ENCODE measurements around the gene ARHGAP42. TPM values are rescaled to one million over a fixed set of nuclear protein-coding genes. Genes with fewer than 3 reads are reported as not detected.

ARHGAP42 gene
- total and polyA plus RNA-seq, 2 of the 13 experiments (the other 11 are each of a cell fraction or from before 2014, with no cell fraction given), result 2.5 to 4.3 TPM

GRCh38 chr11:100806296-100806695 lies 119.2 kb downstream of the ARHGAP42 start (continued):
- TF ChIP-seq HMGXB3 (CRISPR knock-in tag; IDR thresholded peaks at IDR 0.05; ENCODE audit: borderline replicate concordance) (no peak), FIP1L1 (IDR thresholded peaks at IDR 0.05; ENCODE audit: borderline replicate concordance, insufficient read depth, low read depth, low read length) (no peak), PAX8 (CRISPR knock-in tag; IDR thresholded peaks at IDR 0.05; ENCODE audit: borderline replicate concordance) (no peak), ZNF468 (CRISPR knock-in tag; IDR thresholded peaks at IDR 0.05) (no peak), KLF15 (CRISPR knock-in tag; IDR thresholded peaks at IDR 0.05; ENCODE audit: borderline replicate concordance) (no peak), ZNF30 (CRISPR knock-in tag; IDR thresholded peaks at IDR 0.05) (no peak), DNMT3B (CRISPR knock-in tag; conservative IDR thresholded peaks at IDR 0.05) (no peak), THYN1 (CRISPR knock-in tag; IDR thresholded peaks at IDR 0.05; ENCODE audit: borderline replicate concordance, low read depth) (no peak), ATF7-NPFF (CRISPR knock-in tag; IDR thresholded peaks at IDR 0.05; ENCODE audit: low read depth) (no peak), ZNF12 (CRISPR knock-in tag; IDR thresholded peaks at IDR 0.05) (no peak)
- TF ChIP-seq, protein P1, sequence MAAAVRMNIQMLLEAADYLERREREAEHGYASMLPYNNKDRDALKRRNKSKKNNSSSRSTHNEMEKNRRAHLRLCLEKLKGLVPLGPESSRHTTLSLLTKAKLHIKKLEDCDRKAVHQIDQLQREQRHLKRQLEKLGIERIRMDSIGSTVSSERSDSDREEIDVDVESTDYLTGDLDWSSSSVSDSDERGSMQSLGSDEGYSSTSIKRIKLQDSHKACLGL (CRISPR knock-in tag; IDR thresholded peaks at IDR 0.05), result no peak
- TF ChIP-seq, protein P2, sequence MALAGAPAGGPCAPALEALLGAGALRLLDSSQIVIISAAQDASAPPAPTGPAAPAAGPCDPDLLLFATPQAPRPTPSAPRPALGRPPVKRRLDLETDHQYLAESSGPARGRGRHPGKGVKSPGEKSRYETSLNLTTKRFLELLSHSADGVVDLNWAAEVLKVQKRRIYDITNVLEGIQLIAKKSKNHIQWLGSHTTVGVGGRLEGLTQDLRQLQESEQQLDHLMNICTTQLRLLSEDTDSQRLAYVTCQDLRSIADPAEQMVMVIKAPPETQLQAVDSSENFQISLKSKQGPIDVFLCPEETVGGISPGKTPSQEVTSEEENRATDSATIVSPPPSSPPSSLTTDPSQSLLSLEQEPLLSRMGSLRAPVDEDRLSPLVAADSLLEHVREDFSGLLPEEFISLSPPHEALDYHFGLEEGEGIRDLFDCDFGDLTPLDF (CRISPR knock-in tag; IDR thresholded peaks at IDR 0.05), result no peak

Measured in HepG2 (cell line).